Neural crest cell (in vitro differentiated cells): ENCODE data around the gene FAM151A. TPM values are rescaled to one million over a fixed set of nuclear protein-coding genes. Genes with fewer than 3 reads are reported as not detected.

ENCODE experiments used
- DNase-seq: peaks from one replicate; pipeline ENCODE4 v3.0.0; 2021; ENCODE audit warnings: low read depth, mixed read lengths, low spot score
- H3K27ac Mint-ChIP-seq: one replicate; pipeline ENCODE4 v1.8.0; 2021; ENCODE audit warnings: mild to moderate bottlenecking, mixed read lengths; ENCODE audit not compliant: unreplicated experiment
- H3K27me3 Mint-ChIP-seq: 2 replicates; pipeline ENCODE4 v1.8.0; 2021; ENCODE audit warnings: low read depth, mild to moderate bottlenecking, mixed read lengths
- H3K36me3 Mint-ChIP-seq: 2 replicates; pipeline ENCODE4 v1.8.0; 2021; ENCODE audit warnings: low read depth, mild to moderate bottlenecking, mixed read lengths
- H3K4me1 Mint-ChIP-seq: 2 replicates; pipeline ENCODE4 v1.8.0; 2021; ENCODE audit warnings: mixed read lengths
- H3K4me3 Mint-ChIP-seq: one replicate; pipeline ENCODE4 v1.8.0; 2021; ENCODE audit warnings: mild to moderate bottlenecking, mixed read lengths
- H3K9me3 Mint-ChIP-seq: 2 replicates; pipeline ENCODE4 v1.8.0; 2021; ENCODE audit warnings: mixed read lengths
- total RNA-seq: library from RNA; stranded (reverse); gene quantifications from 2 replicates; pipeline ENCODE4 v1.2.1, GENCODE V29; 2021
- TF ChIP-seq, protein P1 (sequence below): fragments of 200-600 bp; sonication (generic); conservative IDR thresholded peaks from 2 replicates; pipeline ENCODE4 v1.5.0; 2021; ENCODE audit warnings: antibody characterized with exemption, mild to moderate bottlenecking

The FAM151A gene
- total RNA-seq, 1 donor from 2014 or later: not detected

GRCh38 chr1:54614024-54614423 lies 9.3 kb downstream of the FAM151A start:
- Mint-ChIP-seq H3K27me3 (no peaks in the 10 kb centered on the region), H3K4me1 (no peaks in the 10 kb centered on the region), H3K4me3 (no peak overlapping the region), H3K36me3 (no peaks in the 10 kb centered on the region), H3K27ac (no peak overlapping the region), H3K9me3 (no peaks in the 10 kb centered on the region)
- DNase-seq: no peak
- TF ChIP-seq, protein P1, sequence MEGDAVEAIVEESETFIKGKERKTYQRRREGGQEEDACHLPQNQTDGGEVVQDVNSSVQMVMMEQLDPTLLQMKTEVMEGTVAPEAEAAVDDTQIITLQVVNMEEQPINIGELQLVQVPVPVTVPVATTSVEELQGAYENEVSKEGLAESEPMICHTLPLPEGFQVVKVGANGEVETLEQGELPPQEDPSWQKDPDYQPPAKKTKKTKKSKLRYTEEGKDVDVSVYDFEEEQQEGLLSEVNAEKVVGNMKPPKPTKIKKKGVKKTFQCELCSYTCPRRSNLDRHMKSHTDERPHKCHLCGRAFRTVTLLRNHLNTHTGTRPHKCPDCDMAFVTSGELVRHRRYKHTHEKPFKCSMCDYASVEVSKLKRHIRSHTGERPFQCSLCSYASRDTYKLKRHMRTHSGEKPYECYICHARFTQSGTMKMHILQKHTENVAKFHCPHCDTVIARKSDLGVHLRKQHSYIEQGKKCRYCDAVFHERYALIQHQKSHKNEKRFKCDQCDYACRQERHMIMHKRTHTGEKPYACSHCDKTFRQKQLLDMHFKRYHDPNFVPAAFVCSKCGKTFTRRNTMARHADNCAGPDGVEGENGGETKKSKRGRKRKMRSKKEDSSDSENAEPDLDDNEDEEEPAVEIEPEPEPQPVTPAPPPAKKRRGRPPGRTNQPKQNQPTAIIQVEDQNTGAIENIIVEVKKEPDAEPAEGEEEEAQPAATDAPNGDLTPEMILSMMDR: no peak

DNA sequence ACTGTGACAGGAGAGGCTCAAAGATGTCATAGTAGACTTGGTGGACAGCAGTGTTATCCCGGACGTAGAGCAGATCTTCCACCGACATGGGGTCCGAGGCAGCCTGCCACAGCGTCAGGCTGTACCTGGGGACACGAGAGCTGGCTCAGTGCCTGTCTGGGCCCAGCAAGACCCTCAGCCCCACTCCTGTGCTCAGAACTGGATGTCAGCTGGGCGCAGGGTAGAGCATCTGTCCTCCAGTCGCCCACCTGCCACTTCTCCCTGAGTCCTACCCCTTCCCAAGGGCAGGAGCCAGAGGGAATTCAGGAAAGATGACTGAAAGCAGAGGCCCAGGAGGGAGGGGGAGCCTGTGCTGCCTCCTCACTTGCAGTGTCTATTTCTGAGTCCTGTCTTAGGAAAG lies 11.7 kb downstream of the FAM151A start:
- H3K27ac Mint-ChIP-seq: no peak overlapping the region
- no peaks in the 10 kb centered on the region for H3K4me1 Mint-ChIP-seq
- H3K36me3 Mint-ChIP-seq: no peaks in the 10 kb centered on the region
- DNase-seq: no peak
- no peaks in the 10 kb centered on the region for H3K27me3 Mint-ChIP-seq
- H3K9me3 Mint-ChIP-seq: no peaks in the 10 kb centered on the region
- H3K4me3 Mint-ChIP-seq: no peak overlapping the region
- TF ChIP-seq, protein P1: no peak

GRCh38 chr1:54610601-54611580 lies 12.4 kb downstream of the FAM151A start:
- Mint-ChIP-seq H3K9me3 (no peaks in the 10 kb centered on the region), H3K27me3 (no peaks in the 10 kb centered on the region), H3K27ac (no peak overlapping the region), H3K36me3 (no peaks in the 10 kb centered on the region), H3K4me1 (no peaks in the 10 kb centered on the region), H3K4me3 (no peak overlapping the region)
- DNase-seq: no peak
- TF ChIP-seq, protein P1: no peak

- TF ChIP-seq, protein P1: no peak
- DNase-seq: no peak
- Mint-ChIP-seq H3K36me3 (no peaks in the 10 kb centered on the region), H3K9me3 (no peaks in the 10 kb centered on the region), H3K4me1 (no peaks in the 10 kb centered on the region), H3K4me3 (no peak overlapping the region), H3K27me3 (no peaks in the 10 kb centered on the region), H3K27ac (no peak overlapping the region)
Observed at GRCh38 chr1:54610048-54610447, 13.3 kb downstream of the FAM151A start.

- Mint-ChIP-seq H3K36me3 (no peaks in the 10 kb centered on the region), H3K27me3 (no peaks in the 10 kb centered on the region), H3K27ac (no peak overlapping the region), H3K9me3 (no peaks in the 10 kb centered on the region), H3K4me1 (no peaks in the 10 kb centered on the region), H3K4me3 (no peak overlapping the region)
- no peak for DNase-seq
- TF ChIP-seq, protein P1: no peak
Observed at GRCh38 chr1:54609301-54609921, 13.9 kb downstream of the FAM151A start.
